Measurements from ENCODE around the gene CNTFR. TPM values are rescaled to one million over a fixed set of nuclear protein-coding genes. Genes with fewer than 3 reads are reported as not detected.

CNTFR gene
- total and polyA plus RNA-seq, 4 donors, result 0.75 to 3.3 (median 2.0) TPM

- no peak for DNase-seq (ENCODE audit: low spot score)
- H3K4me3 ChIP-seq (ENCODE audit: low read depth in 1 of 3, low read length in 3 of 3), result no peak overlapping the region
- 93% methylated on average over 17 of the region's 17 CpGs for WGBS
- no peak overlapping the region for H3K9ac ChIP-seq (ENCODE audit: low read depth in 1 of 2, low read length in 2 of 2)
- H3K27me3 ChIP-seq (ENCODE audit: control insufficient read depth in 4 of 4, insufficient read depth in 4 of 4, low read length in 3 of 4), result no peaks in the 10 kb centered on the region
- no peak overlapping the region for H3K27ac ChIP-seq (ENCODE audit: low read depth in 1 of 2, low read length in 2 of 2)
- no peaks in the 10 kb centered on the region for H3K36me3 ChIP-seq (ENCODE audit: control insufficient read depth in 4 of 4, insufficient read depth in 3 of 4, low read depth in 1 of 4, low read length in 3 of 4)
- H3K9me3 ChIP-seq (ENCODE audit: control insufficient read depth in 4 of 4, low read length in 3 of 4), result no peaks in the 10 kb centered on the region
- TF ChIP-seq, protein P1, sequence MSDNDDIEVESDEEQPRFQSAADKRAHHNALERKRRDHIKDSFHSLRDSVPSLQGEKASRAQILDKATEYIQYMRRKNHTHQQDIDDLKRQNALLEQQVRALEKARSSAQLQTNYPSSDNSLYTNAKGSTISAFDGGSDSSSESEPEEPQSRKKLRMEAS (IDR thresholded peaks at IDR 0.05), result no peak
- TF ChIP-seq ATF3 (IDR thresholded peaks at IDR 0.05), result no peak
- H3K4me1 ChIP-seq (ENCODE audit: control insufficient read depth in 4 of 4, insufficient read depth in 4 of 4, low read length in 3 of 4), result peaks cover 3 to 27% (median 13%) of the 10 kb centered on the region in 4 donors
These were observed 15.8 kb downstream of the CNTFR start for GRCh38 chr9:34573599-34574325.

DNA sequence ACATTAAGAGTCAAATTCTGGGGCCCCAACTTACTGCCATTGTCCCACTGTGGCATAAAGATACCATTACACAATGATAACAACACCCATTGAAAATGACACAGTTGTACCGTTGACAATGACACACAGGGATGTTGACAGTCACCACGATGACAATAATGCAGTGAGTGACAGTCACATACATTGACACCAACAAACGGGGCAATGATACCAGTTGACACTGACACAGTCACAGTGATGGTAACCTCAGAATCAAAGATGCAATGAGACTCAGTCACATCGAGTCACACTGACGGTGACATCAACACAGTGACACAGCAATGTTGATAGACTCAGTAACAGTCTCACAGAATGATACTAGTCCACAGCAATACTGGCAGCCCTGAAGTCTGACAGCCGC is 16.9 kb downstream of the CNTFR start:
- Histone ChIP-seq H3K9ac (ENCODE audit: low read depth in 1 of 2, low read length in 2 of 2) (no peak overlapping the region), H3K27ac (ENCODE audit: low read depth in 1 of 2, low read length in 2 of 2) (no peak overlapping the region), H3K27me3 (ENCODE audit: control insufficient read depth in 4 of 4, insufficient read depth in 4 of 4, low read length in 3 of 4) (no peaks in the 10 kb centered on the region), H3K4me1 (ENCODE audit: control insufficient read depth in 4 of 4, insufficient read depth in 4 of 4, low read length in 3 of 4) (peaks cover 3 to 21% (median 13%) of the 10 kb centered on the region in 4 donors), H3K9me3 (ENCODE audit: control insufficient read depth in 4 of 4, low read length in 3 of 4) (no peaks in the 10 kb centered on the region), H3K4me3 (ENCODE audit: low read depth in 1 of 3, low read length in 3 of 3) (no peak overlapping the region), H3K36me3 (ENCODE audit: control insufficient read depth in 4 of 4, insufficient read depth in 3 of 4, low read depth in 1 of 4, low read length in 3 of 4) (no peaks in the 10 kb centered on the region)
- no peak for DNase-seq (ENCODE audit: low spot score)
- TF ChIP-seq GABPA (IDR thresholded peaks at IDR 0.05 in 1 of 2, conservative IDR thresholded peaks at IDR 0.05 in 1 of 2), result no peak
- no peak for TF ChIP-seq JUND (IDR thresholded peaks at IDR 0.05)
- TF ChIP-seq, protein P2, sequence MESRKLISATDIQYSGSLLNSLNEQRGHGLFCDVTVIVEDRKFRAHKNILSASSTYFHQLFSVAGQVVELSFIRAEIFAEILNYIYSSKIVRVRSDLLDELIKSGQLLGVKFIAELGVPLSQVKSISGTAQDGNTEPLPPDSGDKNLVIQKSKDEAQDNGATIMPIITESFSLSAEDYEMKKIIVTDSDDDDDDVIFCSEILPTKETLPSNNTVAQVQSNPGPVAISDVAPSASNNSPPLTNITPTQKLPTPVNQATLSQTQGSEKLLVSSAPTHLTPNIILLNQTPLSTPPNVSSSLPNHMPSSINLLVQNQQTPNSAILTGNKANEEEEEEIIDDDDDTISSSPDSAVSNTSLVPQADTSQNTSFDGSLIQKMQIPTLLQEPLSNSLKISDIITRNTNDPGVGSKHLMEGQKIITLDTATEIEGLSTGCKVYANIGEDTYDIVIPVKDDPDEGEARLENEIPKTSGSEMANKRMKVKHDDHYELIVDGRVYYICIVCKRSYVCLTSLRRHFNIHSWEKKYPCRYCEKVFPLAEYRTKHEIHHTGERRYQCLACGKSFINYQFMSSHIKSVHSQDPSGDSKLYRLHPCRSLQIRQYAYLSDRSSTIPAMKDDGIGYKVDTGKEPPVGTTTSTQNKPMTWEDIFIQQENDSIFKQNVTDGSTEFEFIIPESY (IDR thresholded peaks at IDR 0.05), result no peak
- no peak for TF ChIP-seq ATF3 (IDR thresholded peaks at IDR 0.05)
- TF ChIP-seq, protein P1 (IDR thresholded peaks at IDR 0.05), result no peak
- no peak for TF ChIP-seq RAD21 (IDR thresholded peaks at IDR 0.05)
- no peak for TF ChIP-seq SP1 (IDR thresholded peaks at IDR 0.05)
- TF ChIP-seq REST (IDR thresholded peaks at IDR 0.05), result no peak
- no peak for TF ChIP-seq YY1 (IDR thresholded peaks at IDR 0.05)
- TF ChIP-seq HNF4A (conservative IDR thresholded peaks at IDR 0.05), result no peak
- no peak for TF ChIP-seq RXRA (IDR thresholded peaks at IDR 0.05)
- no peak for TF ChIP-seq CTCF (IDR thresholded peaks at IDR 0.05; ENCODE audit: low read depth, low read length, missing input control)
- no peak for TF ChIP-seq FOXA2 (IDR thresholded peaks at IDR 0.05)
- TF ChIP-seq EGR1 (IDR thresholded peaks at IDR 0.05; ENCODE audit: low read depth in 2 of 2), result no peak
- no peak for TF ChIP-seq FOXA1 (IDR thresholded peaks at IDR 0.05)
- TF ChIP-seq HNF4G (IDR thresholded peaks at IDR 0.05), result no peak
- no peak for TF ChIP-seq NR2F2 (IDR thresholded peaks at IDR 0.05)
- whole genome bisulfite sequencing, result 83% methylated on average over 6 of the region's 6 CpGs

Data from liver (tissue), 9 donors.